AG09319 (cell line): ENCODE measurements around the gene SPINK4.

Source experiments
- DNase-seq: peaks from one replicate; pipeline ENCODE4 v3.0.0-alpha.2; 2010; ENCODE audit warnings: low read depth; ENCODE audit errors: extremely low read depth
- TF ChIP-seq, protein P1 (sequence below): IDR thresholded peaks from 2 replicates; pipeline ENCODE4 v1.5.1; 2011; ENCODE audit warnings: low read depth, mild to moderate bottlenecking, inconsistent platforms, low read length, moderate library complexity

Gene SPINK4

GRCh38 chr9:33222031-33222430, 17.9 kb upstream of the SPINK4 start:
- no peak for DNase-seq
- TF ChIP-seq, protein P1, sequence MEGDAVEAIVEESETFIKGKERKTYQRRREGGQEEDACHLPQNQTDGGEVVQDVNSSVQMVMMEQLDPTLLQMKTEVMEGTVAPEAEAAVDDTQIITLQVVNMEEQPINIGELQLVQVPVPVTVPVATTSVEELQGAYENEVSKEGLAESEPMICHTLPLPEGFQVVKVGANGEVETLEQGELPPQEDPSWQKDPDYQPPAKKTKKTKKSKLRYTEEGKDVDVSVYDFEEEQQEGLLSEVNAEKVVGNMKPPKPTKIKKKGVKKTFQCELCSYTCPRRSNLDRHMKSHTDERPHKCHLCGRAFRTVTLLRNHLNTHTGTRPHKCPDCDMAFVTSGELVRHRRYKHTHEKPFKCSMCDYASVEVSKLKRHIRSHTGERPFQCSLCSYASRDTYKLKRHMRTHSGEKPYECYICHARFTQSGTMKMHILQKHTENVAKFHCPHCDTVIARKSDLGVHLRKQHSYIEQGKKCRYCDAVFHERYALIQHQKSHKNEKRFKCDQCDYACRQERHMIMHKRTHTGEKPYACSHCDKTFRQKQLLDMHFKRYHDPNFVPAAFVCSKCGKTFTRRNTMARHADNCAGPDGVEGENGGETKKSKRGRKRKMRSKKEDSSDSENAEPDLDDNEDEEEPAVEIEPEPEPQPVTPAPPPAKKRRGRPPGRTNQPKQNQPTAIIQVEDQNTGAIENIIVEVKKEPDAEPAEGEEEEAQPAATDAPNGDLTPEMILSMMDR, result no peak

DNA sequence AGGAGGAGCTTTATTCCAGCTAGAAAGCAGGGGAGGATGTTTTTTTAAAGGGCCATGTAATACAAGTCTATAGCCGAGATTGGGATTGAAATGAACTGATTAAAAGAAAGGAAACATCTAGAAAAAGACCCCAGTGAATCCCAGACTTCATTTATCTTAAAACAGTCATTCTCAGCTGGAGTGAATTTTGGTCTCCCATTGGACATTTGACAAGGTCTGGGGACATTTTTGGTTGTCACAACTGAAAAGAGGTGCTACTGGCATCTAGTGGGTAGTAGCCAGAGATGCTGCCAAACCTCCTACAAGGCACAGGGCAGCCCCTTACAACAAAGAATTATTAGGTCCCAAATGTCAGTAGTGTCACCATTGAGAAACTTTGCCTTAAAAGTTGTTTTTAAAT, 16.3 kb upstream of the SPINK4 start:
- DNase-seq, result no peak
- TF ChIP-seq, protein P1, result peak; percentile 15

DNA sequence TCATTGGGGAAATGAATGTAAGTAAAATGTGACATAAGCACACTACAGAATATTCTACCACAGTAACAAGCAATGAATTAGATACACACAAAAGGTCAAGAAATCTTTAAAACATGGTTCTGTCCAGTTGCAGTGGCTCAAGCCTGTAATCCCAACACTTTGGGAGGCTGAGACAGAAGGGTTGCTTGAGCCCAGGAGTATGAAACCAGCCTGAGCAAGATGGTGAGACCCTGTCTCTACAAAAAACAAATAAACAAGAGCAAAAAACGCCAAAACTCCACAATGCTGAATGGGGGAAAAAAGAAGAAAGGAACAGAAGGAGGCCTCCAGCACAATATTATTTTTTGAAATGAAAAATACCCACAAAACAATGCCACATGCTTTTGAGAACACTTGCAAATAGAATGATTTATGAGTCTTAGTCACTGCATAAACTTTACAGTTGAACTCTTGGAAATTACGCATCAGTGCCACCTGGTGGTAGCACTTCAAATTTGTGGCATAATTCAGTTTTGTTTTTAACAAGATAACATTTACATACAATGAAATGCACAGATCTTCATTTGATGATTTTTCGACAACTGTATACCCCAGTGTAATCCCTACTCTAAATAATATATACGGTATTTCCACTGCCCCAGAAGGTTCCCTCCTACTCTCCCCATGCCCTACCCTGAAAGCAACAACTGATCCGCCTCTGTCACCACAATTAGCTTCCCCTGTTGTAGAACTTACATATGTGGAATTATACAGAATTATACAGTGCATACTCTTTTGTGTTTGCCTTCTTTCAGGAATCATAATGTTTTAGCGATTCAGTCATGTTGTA, 14.4 kb upstream of the SPINK4 start:
- TF ChIP-seq, protein P1, result peak; percentile 52
- peak; percentile 49 for DNase-seq

DNA sequence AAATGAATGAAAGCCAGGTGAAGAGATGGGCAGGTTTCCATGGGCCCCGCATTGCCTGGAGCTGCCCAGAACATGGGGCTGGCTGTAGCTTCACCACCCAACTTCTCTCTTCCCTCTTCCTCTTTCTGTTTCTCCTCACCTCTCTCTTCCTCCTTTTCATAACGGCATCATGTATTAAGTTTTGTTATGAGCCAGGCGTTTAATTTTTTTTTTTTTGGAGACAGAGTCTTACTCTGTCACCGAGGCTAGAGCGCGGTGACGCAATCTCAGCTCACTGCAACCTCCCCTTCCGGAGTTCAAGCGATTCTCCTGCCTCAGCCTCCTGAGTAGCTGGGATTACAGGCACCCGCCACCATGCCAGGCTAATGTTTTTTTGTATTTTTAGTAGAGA, 13.0 kb upstream of the SPINK4 start:
- no peak for DNase-seq
- TF ChIP-seq, protein P1, result no peak

DNA sequence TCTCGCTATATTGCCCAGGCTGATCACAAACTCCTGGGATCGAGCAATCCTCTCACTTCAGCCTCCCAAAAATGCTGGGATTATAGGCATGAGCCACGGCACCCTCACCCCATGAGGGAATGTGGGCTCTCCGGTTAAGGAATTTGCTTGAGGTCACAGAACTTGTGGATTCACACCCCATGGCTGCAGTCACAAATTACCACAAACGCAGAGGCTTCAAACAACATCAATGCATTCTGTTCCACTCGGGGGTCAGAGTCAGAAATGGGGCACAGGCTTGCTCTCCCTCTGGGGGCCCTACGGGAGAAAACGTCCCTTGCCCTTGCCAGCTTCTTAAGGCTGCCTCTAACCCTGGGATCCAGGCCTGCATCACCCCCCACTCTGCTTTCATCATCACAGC, 12.2 kb upstream of the SPINK4 start:
- TF ChIP-seq, protein P1, result no peak
- no peak for DNase-seq

- TF ChIP-seq, protein P1, result no peak
- no peak for DNase-seq
Measured at GRCh38 chr9:33228606-33229005, 11.4 kb upstream of the SPINK4 start.

GRCh38 chr9:33229359-33230114, 10.4 kb upstream of the SPINK4 start:
- TF ChIP-seq, protein P1, result no peak
- DNase-seq, result no peak
